SK-N-SH (cell line): ENCODE data around the gene ABAT. TPM values are rescaled to one million over a fixed set of nuclear protein-coding genes. Genes with fewer than 3 reads are reported as not detected.

ENCODE experiments used
- CTCF ChIA-PET: fragments of 300-600, 350-600 bp; formaldehyde crosslinking; extraction: SDS; loops from one replicate; lab custom pipeline; 2021; lab: Yijun Ruan, JAX
- POLR2A ChIA-PET: fragments of 350-600 bp; sonication (Branson Sonifier 250); formaldehyde crosslinking; extraction: SDS; loops from one replicate; lab custom pipeline; 2020; ENCODE audit warnings: antibody characterized with exemption, inconsistent platforms; lab: Yijun Ruan, JAX
- DNase-seq: peaks from one replicate; pipeline ENCODE4 v3.0.0; 2012
- H2AFZ ChIP-seq: fragments of 200-600 bp; sonication (generic); 2 replicates; pipeline ENCODE4 v1.8.1; 2016; ENCODE audit warnings: antibody characterized with exemption, mild to moderate bottlenecking, low read depth
- H3F3A ChIP-seq: fragments of 200-600 bp; sonication (generic); replicated peaks from 2 replicates; pipeline ENCODE3; 2016; ENCODE audit warnings: antibody characterized with exemption, mild to moderate bottlenecking; ENCODE audit not compliant: insufficient read depth
- H3K27ac ChIP-seq, 2 experiments: fragments of 200-500 bp in 1 of 2; fragments of 200-600 bp in 1 of 2; sonication (Bioruptor generic) in 1 of 2; sonication (generic), shearing (Covaris generic) in 1 of 2; 2 replicates each; pipeline versions ENCODE4 v1.5.1 to v1.6.1; 2014 to 2016; ENCODE audit warnings: low read depth in 2 of 2, inconsistent platforms in 1 of 2, low read length in 1 of 2, mild to moderate bottlenecking in 1 of 2, mixed read lengths in 1 of 2
- H3K27me3 ChIP-seq: fragments of 200-600 bp; sonication (generic), shearing (Covaris generic); 2 replicates; pipeline ENCODE4 v1.6.1; 2016; ENCODE audit warnings: mixed run types; ENCODE audit not compliant: insufficient read depth
- H3K36me3 ChIP-seq, 2 experiments: fragments of 200-500 bp in 1 of 2; fragments of 200-600 bp in 1 of 2; sonication (Bioruptor generic) in 1 of 2; sonication (generic) in 1 of 2; replicated peaks in 1 of 2; 2 replicates each; pipeline versions ENCODE3 to v1.5.1; 2014 to 2016; ENCODE audit warnings: low read length in 1 of 2, mild to moderate bottlenecking in 1 of 2; ENCODE audit not compliant: insufficient read depth in 2 of 2, control insufficient read depth in 1 of 2
- H3K4me1 ChIP-seq, 2 experiments: fragments of 200-500 bp in 1 of 2; fragments of 200-600 bp in 1 of 2; sonication (Bioruptor generic) in 1 of 2; sonication (generic), shearing (Covaris generic) in 1 of 2; 2 replicates each; pipeline versions ENCODE4 v1.5.1 to v1.6.1; 2014 to 2016; ENCODE audit warnings: low read depth in 1 of 2, low read length in 1 of 2, mixed run types in 1 of 2; ENCODE audit not compliant: insufficient read depth in 2 of 2, control insufficient read depth in 1 of 2
- H3K4me2 ChIP-seq: fragments of 200-600 bp; sonication (generic), shearing (Covaris generic); 2 replicates; pipeline ENCODE4 v1.6.1; 2017; ENCODE audit warnings: mixed run types
- H3K4me3 ChIP-seq, 2 experiments: fragments of 200-500 bp in 1 of 2; fragments of 200-600 bp in 1 of 2; sonication (Bioruptor generic) in 1 of 2; sonication (generic), shearing (Covaris generic) in 1 of 2; 2 replicates each; pipeline versions ENCODE4 v1.5.1 to v1.8.1; 2014 to 2016; ENCODE audit warnings: low read depth in 2 of 2, inconsistent platforms in 1 of 2, low read length in 1 of 2, mild to moderate bottlenecking in 1 of 2, mixed read lengths in 1 of 2, moderate library complexity in 1 of 2
- H3K79me2 ChIP-seq: fragments of 200-600 bp; sonication (generic); 2 replicates; pipeline ENCODE4 v1.8.1; 2017; ENCODE audit warnings: mild to moderate bottlenecking; ENCODE audit not compliant: insufficient read depth
- H3K9ac ChIP-seq: fragments of 200-600 bp; sonication (generic); 2 replicates; pipeline ENCODE4 v1.6.1; 2017; ENCODE audit warnings: mixed run types
- H3K9me2 ChIP-seq: fragments of 200-600 bp; sonication (generic); 2 replicates; pipeline ENCODE4 v1.6.1; 2017; ENCODE audit warnings: mixed run types
- H3K9me3 ChIP-seq: fragments of 200-600 bp; sonication (generic); 2 replicates; pipeline ENCODE4 v1.6.1; 2017; ENCODE audit warnings: mixed run types, mild to moderate bottlenecking, moderate library complexity
- H4K20me1 ChIP-seq: fragments of 200-600 bp; sonication (generic); 2 replicates; pipeline ENCODE4 v1.6.1; 2017; ENCODE audit warnings: mild to moderate bottlenecking, mixed run types; ENCODE audit not compliant: insufficient read depth
- NFIC ChIP-seq: IDR thresholded peaks from 2 replicates; pipeline ENCODE4 v1.4.0; 2012; ENCODE audit warnings: borderline replicate concordance
- NRF1 ChIP-seq: IDR thresholded peaks from 2 replicates; pipeline ENCODE4 v1.6.1; 2012; ENCODE audit warnings: low read depth, mild to moderate bottlenecking, low read length
- TAF1 ChIP-seq: IDR thresholded peaks from 2 replicates; pipeline ENCODE4 v1.6.1; 2012; ENCODE audit warnings: low read depth, mild to moderate bottlenecking, low read length, moderate library complexity, borderline replicate concordance
- WGBS: methylation state at CpG from one replicate; pipeline ENCODE4 v1.1.6; 2017; ENCODE audit warnings: low lambda C conversion rate; 5-methylcytosine and 5-hydroxymethylcytosine counted together
- polyA plus RNA-seq, 3 experiments: library from polyadenylated mRNA; depleted of rRNA; stranded (reverse); fragments of >200 nt; gene quantifications; 2 replicates each; pipeline ENCODE4 v1.2.3, GENCODE V29; 2012
- TF ChIP-seq, protein P1 (sequence below): fragments of 150-350 bp; IDR thresholded peaks from 2 replicates; pipeline ENCODE4 v1.6.1; 2017; ENCODE audit warnings: antibody characterized with exemption, low read length, low read depth, borderline replicate concordance
- TF ChIP-seq, protein P2 (sequence below): IDR thresholded peaks from 2 replicates; pipeline ENCODE4 v1.4.0; 2012; ENCODE audit warnings: low read depth, borderline replicate concordance

Gene ABAT
- polyA plus RNA-seq, 1 of the 3 experiments (the other 2 are of a cell fraction): 4.7 TPM

DNA sequence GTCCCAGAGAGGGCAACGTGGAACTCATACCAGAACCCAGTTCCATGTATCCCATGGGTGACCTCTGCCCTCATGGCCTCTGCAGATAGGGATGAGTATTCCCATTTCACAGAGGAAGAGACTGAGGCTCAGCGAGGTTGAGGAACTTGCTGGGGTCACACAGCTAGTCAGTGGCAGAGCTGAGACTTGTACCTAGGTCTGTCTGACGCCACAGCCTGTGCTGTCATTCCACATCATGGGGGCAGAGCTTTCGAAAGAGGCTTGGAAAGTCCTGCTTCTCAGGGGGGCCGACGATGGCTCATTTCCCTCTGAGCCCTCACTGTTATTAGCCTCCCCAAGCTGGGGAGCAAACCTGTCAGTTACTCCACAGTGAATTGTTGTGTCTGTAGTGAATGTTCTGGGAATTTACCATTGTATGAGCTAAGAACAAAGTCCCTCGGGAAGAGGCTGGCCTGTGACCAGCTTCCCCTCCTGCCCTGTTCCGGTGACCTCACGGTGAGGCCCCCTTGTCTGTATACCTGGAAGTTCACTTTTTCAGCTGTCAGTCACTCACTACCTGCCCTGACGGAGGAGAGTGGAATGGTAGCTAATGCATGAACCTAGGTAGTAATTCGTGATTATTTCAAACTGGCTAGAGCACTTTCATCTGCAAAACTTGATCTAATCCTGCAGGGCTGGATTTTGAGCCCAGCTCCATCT, 44.0 kb upstream of the ABAT start:
- H4K20me1 ChIP-seq: no peaks in the 10 kb centered on the region
- CTCF ChIA-PET: interaction anchor here (0.8 kb wide), 1 partner anchor 63 kb away, joined by 3 read pairs; no protein-coding TSS in a partner anchor

DNA sequence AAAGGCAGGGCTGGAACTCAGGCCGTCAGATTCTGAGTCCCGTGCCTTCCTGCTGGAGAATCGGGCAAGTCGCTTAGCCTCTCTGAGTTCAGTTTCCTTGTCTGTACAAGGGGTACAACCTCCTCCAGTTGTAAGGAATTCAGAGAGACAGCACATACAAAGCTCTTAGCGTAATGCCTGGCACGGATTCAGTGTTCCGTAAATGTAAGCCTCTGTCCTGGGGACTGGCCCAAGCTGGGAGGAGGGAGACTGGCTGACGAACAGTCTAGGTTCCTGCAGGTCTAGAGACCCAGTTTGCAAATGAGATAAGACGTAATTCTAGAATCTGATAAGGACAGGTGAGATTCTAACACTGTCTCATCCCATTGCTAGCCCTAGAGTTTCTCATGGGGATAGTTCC, 43.0 kb upstream of the ABAT start:
- no peak overlapping the region for H3K4me3 ChIP-seq
- H3K79me2 ChIP-seq: peaks cover 6% of the 10 kb centered on the region; the same call in 1 of the 2 replicates
- no peaks in the 10 kb centered on the region for H3F3A ChIP-seq
- no peaks in the 10 kb centered on the region for H4K20me1 ChIP-seq
- TF ChIP-seq NFIC (no peak), NRF1 (no peak), TAF1 (no peak)
- TF ChIP-seq, protein P1, sequence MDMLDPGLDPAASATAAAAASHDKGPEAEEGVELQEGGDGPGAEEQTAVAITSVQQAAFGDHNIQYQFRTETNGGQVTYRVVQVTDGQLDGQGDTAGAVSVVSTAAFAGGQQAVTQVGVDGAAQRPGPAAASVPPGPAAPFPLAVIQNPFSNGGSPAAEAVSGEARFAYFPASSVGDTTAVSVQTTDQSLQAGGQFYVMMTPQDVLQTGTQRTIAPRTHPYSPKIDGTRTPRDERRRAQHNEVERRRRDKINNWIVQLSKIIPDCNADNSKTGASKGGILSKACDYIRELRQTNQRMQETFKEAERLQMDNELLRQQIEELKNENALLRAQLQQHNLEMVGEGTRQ: no peak
- H3K9me2 ChIP-seq: no peaks in the 10 kb centered on the region
- no peaks in the 10 kb centered on the region for H3K9me3 ChIP-seq
- ChIA-PET CTCF (no interaction called here), POLR2A (no interaction called here)
- H3K27ac ChIP-seq: no peak overlapping the region
- H3K9ac ChIP-seq: no peak overlapping the region
- no peaks in the 10 kb centered on the region for H3K27me3 ChIP-seq
- DNase-seq: no peak
- no peak overlapping the region for H2AFZ ChIP-seq
- H3K4me1 ChIP-seq: peaks cover 0 to 5% of the 10 kb centered on the region in 2 experiments; a peak in 1 of 4 replicates
- peaks cover 26 to 83% of the 10 kb centered on the region in 2 experiments for H3K36me3 ChIP-seq
- H3K4me2 ChIP-seq: no peak overlapping the region
- WGBS: 95% methylated on average over 9 of the region's 9 CpGs

More for the DNA sequence above, 44.0 kb upstream of the ABAT start:
- Histone ChIP-seq H3K9me3 (no peaks in the 10 kb centered on the region), H3F3A (no peaks in the 10 kb centered on the region), H3K4me1 (peaks cover 0 to 8% of the 10 kb centered on the region in 2 experiments; a peak in 1 of 4 replicates), H3K36me3 (peaks cover 31 to 83% of the 10 kb centered on the region in 2 experiments), H3K27me3 (no peaks in the 10 kb centered on the region), H2AFZ (no peak overlapping the region), H3K27ac (no peak overlapping the region), H3K9ac (no peak overlapping the region), H3K79me2 (peaks cover 15% of the 10 kb centered on the region; the same call in 1 of the 2 replicates), H3K9me2 (no peaks in the 10 kb centered on the region), H3K4me2 (no peak overlapping the region), H3K4me3 (no peak overlapping the region)
- no peak for DNase-seq
- TF ChIP-seq, protein P2, sequence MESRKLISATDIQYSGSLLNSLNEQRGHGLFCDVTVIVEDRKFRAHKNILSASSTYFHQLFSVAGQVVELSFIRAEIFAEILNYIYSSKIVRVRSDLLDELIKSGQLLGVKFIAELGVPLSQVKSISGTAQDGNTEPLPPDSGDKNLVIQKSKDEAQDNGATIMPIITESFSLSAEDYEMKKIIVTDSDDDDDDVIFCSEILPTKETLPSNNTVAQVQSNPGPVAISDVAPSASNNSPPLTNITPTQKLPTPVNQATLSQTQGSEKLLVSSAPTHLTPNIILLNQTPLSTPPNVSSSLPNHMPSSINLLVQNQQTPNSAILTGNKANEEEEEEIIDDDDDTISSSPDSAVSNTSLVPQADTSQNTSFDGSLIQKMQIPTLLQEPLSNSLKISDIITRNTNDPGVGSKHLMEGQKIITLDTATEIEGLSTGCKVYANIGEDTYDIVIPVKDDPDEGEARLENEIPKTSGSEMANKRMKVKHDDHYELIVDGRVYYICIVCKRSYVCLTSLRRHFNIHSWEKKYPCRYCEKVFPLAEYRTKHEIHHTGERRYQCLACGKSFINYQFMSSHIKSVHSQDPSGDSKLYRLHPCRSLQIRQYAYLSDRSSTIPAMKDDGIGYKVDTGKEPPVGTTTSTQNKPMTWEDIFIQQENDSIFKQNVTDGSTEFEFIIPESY: no peak
- WGBS: 93% methylated on average over 10 of the region's 11 CpGs
- POLR2A ChIA-PET: no interaction called here
